Raji (cell line): Measurements from ENCODE around the gene HORMAD1.
A peak's percentile ranks its signal among the peaks of the same experiment; 100 is the strongest.

Experiments
- POLR2A ChIP-seq: IDR thresholded peaks from 2 replicates; pipeline ENCODE4 v1.6.1; 2011; ENCODE audit warnings: low read depth, low read length, control low read depth; ENCODE audit not compliant: insufficient read depth

Gene HORMAD1

DNA sequence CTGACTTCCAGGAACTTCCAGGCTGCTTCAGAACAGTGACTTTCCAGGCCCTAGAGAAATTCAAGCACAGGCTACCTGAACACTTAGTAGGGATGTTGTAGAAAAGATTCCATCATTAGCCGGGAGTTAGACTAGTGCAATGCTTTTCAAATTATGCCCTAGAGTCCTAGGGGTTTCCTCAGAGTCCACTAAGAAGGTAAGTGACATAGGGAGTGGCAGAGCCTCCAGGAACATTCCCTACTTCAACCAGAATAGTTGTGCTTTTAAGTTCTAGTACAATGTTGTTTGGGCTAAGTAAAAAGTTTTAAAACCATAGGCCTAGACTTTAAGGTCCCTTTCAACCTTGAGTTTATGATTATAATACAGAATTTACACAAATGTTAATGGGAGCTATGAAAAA is 14.6 kb downstream of the HORMAD1 start:
- no peak for TF ChIP-seq POLR2A

DNA sequence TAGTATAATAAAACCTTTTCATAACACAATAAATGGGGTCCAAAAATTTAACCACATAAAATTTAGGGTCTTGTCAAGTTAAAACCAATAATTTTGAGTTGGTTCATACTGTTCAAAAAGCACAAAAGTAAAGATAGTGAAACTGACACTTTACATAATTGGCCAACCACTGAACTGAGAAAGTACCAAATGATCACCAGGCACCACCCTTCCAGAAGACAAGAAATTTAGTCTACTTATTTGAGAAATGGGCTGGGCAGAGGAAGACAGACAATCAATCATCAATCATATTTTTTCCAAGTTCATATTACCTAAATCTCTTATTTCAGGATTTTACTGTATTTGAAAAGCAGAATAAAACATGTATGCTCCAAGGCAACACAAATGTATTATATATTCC is 17.3 kb downstream of the HORMAD1 start:
- TF ChIP-seq POLR2A, result no peak

DNA sequence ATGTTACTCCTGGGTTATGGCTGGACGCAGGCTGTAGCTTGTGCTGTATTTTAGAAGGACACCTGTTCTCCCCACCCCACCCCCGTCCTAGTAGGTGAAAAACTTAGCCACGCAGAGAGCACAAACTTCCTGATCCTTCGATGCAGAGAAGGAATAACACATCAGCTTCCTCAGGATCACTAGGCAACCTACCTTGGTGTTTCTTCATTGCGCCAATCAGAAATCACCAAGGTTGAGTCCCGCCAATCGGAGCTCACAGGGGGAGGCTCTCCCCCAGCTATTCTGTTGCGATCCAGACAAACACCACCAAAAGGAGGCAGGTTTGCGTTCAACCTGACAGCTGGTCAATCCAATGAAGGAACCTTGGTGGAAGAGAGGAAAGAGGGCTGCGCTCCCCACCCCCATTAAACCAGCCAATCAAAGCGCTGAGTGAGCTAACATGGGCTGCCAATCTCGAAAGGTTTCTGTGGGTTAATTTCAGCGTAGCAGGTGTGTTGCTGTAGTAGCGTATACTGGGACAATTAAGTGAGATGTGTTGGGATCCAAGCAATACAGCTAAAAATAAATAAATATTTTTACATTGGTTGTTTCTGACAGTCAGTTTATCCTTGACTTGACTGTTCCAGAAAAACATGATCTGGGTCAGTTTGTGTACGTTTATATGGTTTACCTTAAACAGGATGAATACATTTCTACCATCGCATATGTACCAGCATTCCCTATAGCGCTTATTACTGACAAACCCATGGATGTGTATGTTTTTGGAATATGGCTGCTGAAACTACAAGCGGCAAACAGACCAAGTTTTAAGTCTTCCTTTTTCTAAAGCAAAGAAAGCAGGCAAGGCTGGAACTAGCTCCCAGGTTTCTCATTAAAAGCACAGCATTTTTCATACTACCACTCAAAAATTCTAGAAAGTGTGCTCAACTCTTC is 23.4 kb downstream of the HORMAD1 start, which contains the start of gene GOLPH3L:
GOLPH3L (minus strand) TSS at position 160 of the 933 bp plus-strand sequence. CDS start 2,316 bp downstream, outside the sequence.
- TF ChIP-seq POLR2A, result peak; percentile 73; the same call in 1 of the 2 replicates

DNA sequence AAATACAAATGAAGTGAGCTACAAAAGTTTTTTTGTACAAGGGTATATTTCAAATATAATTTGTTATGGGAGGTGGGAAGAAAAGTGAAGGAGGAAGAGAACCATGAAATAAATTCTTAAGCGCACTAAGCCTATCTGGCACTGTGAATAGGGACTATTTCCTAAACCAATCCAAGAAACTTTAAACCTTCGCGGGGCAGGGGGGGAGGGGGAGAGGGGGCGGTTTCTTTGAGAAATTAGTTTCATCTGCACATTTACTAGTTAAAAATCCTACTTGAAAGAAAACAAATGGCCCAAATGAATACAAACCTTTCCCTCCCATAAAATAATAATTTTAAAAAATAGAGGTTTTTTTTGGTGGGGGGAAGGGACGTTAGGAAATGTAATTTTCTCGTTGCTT is 24.1 kb downstream of the HORMAD1 start:
- no peak for TF ChIP-seq POLR2A

DNA sequence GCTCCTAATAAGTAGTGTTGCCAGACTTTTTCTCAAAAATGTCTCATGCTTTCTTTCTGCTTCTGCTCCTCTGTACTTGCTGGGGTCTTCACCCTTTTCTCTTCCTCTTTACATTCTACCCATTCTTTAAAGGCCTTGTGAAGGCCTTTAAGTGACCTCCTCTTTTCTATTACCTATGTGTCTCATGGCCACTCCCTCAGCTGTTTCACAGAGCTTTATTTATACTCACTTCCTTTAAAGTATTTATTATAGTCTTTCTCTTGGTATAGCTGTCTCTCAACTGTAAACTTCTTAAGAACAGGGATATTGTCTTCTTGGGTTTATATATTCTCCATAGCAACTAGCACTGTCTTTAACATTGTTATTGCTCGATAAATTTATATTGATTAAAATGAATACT is 24.5 kb downstream of the HORMAD1 start:
- no peak for TF ChIP-seq POLR2A

DNA sequence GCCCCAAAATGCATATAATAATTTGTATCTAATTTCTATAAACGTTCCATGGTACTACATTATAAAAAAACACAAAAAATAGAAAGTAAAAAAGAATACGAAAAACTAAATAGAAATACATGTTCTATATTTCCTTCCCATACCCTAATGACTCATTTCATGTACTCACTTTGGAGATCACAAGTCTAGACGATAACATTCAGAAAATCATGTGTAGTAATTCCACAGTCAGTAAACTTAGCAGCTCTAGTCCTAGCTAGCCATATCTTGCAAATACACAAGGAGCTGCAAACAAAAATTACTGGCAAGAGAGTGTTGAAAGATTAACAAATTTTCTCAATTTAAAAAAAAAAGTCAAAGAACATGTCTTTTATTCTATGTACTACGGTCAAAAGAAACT is 25.1 kb downstream of the HORMAD1 start:
- no peak for TF ChIP-seq POLR2A

DNA sequence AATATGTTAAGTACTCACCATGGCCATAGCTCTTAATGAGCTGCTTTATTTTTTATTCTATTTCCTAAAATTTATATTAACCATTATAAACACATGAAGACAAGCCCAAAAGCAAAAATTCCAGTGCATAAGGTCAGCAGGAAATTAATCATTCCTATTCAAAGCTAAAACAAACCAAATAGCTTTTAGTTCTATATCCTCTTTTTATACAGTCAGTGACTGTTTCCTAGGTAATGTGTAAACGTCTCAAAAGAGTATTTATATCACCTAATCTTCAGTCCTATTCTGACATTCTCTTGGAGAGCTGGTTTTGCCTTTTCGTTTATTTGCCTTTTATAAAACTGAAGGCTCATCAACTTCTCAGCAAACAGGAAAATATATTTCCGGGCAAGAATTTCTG is 28.0 kb downstream of the HORMAD1 start:
- TF ChIP-seq POLR2A, result no peak

DNA sequence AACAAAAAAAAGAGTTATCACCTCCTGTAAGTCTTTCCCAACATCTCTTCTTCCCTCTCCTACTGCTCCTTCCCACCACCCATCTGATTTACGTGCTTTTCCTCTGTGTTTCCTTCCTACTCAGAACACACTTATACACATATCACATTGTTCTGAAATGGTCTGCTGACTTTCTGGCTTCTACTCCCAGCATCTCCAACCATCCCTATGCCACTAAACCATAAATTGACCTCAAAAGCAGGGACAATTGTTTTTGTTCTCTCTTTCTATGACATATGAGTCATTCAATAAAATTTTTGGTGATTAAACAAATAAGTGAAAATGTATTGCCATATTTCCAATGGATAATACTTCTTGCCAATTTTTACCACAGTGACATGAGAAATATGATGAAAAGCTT is 31.9 kb downstream of the HORMAD1 start:
- TF ChIP-seq POLR2A, result no peak

DNA sequence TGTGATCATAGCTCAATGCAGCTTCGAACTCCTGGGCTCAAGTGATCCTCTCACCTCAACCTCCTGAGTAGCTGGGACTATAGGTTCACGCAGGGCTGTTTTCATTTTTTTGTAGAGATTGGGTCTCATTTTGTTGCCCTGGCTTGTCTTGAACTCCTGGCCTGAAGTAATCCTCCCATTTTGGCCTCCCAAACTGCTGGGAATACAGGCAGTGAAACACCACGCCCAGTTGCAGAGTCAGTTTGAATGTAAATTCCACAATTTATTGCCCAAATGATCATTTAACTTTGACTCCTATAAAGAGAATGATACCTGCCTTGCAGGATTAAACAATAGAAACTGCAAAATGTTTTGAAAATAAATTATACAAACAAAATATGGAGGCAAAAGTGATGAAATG is 34.4 kb downstream of the HORMAD1 start:
- TF ChIP-seq POLR2A, result no peak

DNA sequence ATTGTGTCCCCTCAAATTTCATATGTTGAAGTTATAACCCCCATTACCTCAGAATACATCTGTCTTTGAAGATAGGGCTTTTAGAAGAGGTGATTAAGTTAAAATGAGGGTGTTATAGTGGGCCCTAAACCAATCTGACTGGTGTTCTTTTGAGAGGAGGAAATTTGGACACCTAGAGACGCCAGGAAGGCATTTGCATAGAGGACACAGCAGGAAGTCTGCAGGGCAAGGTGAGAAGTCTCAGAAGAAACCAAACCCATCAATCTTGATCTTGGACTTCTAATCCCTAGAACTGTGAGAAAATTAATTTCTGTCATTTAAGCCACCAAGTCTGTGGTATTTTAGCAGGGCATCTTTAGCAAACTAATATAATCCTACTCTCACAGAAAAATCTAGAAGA is 36.8 kb downstream of the HORMAD1 start:
- TF ChIP-seq POLR2A, result no peak

DNA sequence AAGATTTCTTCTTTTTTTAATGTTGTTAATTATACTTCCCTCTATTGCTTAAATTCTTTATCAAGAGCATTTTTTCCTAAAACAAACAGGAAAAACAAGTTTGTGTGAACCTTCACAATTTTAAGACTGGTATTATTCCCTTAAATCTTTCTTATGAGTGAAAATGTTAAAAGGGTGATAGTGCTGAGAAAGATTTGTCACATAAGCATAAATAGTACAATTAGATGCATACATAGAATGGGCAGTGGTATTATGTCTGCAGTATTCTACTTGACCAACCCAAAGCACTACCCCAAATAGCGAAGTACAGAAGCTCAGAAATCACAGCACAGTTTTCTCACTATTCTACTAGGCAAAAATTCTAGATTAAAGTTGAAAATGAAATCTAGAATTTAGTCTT is 41.7 kb downstream of the HORMAD1 start:
- no peak for TF ChIP-seq POLR2A

DNA sequence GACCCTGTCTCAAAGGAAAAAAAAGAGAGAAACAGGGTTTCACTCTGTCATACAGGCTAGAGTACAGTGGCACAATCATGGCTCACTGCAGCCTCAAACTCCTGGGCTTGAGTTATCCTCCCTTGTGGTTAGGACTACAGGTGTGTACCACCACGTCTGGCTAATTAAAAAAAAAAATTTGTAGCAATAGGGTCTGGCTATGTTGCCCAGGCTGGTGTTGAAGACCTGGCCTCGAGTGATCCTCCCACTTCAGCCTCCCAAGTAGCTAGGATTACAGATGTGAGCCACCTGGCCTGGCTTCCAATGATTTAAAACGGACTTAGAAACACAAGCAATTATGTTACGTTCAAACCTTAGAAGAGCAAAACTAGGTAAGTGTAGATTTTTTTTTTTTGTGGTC is 45.8 kb downstream of the HORMAD1 start:
- TF ChIP-seq POLR2A, result no peak

DNA sequence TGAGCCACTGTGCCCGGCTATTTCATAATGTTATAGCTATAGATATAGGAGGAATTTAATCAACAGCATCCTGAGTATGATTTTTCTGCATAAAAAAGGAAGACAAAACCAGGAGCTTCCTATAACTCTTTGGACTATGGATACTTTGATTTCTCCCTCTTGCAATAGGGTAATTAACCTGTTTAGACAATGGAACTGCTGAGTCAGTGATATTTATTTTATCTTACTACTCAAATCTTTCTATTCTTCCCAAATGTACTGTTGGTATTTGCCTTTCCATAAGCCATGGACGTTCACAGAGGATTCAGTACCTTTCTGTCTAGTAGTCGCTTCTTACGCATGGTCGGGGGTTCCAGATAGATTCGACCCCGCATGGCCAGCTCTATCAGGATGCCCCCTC is 57.4 kb downstream of the HORMAD1 start:
- TF ChIP-seq POLR2A, result no peak

DNA sequence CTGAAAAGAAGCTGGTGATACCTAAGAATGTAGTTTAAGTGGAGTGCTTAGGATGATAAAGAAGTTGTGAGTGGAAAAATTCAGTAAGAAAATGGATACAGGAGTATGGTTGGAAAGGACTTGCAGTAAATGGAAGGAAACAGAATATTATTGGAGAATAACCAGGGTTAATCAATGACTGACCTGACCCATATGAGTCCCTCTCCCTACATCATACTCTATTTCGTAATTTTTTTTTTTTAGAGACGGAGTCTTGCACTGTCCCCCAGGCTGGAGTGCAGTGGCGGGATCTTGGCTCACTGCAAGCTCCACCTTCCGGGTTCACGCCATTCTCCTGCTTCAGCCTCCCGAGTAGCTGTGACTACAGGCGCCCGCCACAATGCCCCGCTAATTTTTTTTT is 57.9 kb downstream of the HORMAD1 start:
- no peak for TF ChIP-seq POLR2A

DNA sequence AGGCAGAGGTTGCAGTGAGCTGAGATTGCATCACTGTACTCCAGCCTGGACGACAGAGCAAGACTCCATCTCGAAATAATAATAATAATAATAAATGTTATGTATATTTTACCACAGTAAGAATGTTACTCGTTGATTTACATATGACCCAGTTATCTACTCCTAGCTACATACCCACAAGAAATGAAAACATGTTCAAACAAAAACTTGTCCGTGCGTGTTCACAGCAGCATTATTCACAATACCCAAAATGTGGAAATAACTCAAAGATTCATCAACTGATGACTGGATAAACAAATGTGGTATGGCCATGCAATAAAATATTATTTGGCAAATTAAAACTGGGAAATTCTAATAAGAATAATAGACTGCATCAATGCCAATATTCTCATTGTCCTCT is 59.5 kb downstream of the HORMAD1 start:
- TF ChIP-seq POLR2A, result no peak

DNA sequence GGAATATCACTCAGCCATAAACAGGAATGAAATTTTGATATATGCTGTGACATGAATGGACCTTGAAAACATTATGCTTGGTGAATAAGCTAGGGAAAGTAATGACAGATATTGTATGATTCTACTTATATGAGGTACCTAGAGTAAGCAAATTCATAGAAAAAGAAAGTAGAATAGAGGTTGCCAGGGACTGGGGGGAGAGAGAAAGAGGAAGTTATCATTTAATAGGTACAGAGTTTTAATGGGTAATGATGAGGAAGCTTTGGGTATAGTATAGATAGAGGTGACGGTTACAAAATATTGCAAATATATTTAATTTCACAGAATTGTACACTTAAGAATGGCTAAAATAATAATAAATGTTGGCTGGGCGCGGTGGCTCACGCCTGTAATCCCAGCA is 60.1 kb downstream of the HORMAD1 start:
- no peak for TF ChIP-seq POLR2A

DNA sequence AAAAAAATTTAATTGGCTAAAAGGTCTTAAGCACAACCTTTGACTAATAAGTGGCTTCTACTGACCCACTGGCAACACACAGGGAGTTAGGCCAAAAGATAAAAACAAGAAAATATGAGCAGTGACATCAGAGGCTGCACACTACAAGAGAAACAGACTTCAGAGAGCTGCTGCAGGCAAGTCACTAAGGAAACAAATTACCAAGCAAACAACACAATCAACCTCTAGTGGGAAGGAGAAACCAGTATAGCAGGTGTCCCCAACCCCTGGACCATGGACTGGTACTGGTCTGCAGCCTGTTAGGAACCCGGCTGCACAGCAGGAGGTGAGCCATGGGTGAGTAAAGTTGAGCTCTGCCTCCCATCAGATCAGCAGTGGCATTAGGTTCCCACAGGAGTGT is 70.5 kb downstream of the HORMAD1 start:
- no peak for TF ChIP-seq POLR2A
